GM12892 (cell line): ENCODE results near the gene FAAP100.
A peak's percentile ranks its signal among the peaks of the same experiment; 100 is the strongest.

Source experiments
- DNase-seq: peaks from one replicate; pipeline ENCODE4 v3.0.0; 2011; ENCODE audit not compliant: insufficient read length
- FAIRE-seq: peaks from 2 replicates; lab custom pipeline; 2011; peaks lifted over from hg19 to GRCh38; lab: Jason Lieb, UNC
- POLR2A ChIP-seq: IDR thresholded peaks from 2 replicates; pipeline ENCODE4 v1.6.1; 2011; ENCODE audit warnings: low read depth, low read length, control low read depth
- POLR2AphosphoS5 ChIP-seq: IDR thresholded peaks from 2 replicates; pipeline ENCODE4 v1.6.1; 2011; ENCODE audit warnings: low read depth, low read length, control low read depth
- TAF1 ChIP-seq: IDR thresholded peaks from 2 replicates; pipeline ENCODE4 v1.6.1; 2011; ENCODE audit warnings: low read depth, mild to moderate bottlenecking, control low read depth, low read length, borderline replicate concordance

Gene FAAP100

DNA sequence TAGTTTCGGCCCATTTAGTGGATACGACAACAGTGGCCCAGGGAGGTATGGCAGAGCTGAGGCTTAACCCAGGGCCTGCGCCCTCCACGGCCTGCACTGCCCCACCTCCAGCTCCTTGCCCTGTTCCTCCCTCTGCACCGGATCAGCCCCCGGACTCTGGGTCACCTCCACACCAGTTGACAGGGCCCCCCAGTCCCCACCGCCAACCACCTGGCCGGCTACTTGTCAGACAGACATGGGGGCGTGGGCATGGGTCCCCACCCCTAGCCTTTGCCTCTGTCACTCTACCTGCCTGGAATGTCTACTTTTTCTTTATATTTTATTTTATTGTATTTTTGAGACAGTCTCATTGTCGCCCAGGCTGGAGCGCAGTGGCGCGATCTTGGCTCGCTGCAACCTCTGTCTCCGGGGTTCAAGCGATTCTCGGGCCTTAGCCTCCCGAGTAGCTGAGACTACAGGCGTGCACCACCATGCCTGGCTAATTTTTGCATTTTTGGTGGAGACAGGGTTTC, 36.6 kb downstream of the FAAP100 start:
- no peak for TF ChIP-seq TAF1
- TF ChIP-seq POLR2A, result peak; percentile 30; the same call in 1 of the 2 replicates
- TF ChIP-seq POLR2AphosphoS5, result peak; percentile 57; the same call in 1 of the 2 replicates
- FAIRE-seq (peak; percentile 83), DNase-seq (no peak)

DNA sequence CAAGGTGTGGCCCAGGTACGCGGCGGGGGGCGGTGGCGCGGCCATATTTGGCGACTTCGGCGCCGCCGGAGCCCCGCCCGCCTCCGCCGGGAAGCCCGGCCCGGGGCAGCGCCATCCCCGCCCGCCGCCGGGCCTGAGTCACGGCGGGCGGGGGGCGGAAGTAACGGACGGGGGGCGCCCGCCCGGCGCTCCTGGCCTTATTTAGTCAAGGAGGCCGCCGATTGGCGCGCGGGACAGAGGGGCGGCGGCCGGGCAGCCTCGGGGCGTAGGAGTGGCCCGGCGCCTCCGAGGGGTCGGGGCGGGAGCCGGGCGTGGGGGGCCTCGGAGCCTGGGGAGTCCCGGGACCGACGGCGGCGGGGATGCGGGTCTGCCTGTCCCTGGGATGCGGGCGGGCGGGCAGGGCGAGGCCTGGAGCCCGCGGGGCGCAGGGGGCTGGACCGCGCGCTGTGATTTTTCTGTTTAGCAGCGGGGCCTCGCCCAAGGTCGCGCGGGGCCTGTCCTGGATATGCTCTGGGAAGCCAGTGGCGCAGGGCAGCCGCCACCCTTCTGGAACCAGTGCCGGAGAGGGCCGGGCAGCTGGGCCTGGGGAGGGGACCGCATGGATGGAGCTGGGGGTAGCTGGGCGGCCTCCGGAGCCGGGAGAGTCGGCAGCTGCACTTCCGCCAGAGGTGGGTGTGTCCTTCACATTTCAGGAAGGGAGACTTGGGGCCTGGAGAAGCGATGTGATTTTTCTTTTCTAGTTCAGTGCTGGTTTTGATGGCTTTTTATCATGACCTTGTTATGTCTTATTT, 37.2 kb downstream of the FAAP100 start:
- no peak for DNase-seq
- TF ChIP-seq TAF1, result no peak; the same call in 1 of the 2 replicates
- peak; percentile 85 for TF ChIP-seq POLR2AphosphoS5
- peak; percentile 76; the same call in 1 of the 2 replicates for TF ChIP-seq POLR2A
- peak; percentile 92 for FAIRE-seq

- TF ChIP-seq POLR2AphosphoS5, result no peak
- no peak for TF ChIP-seq TAF1
- TF ChIP-seq POLR2A, result no peak
- no peak for DNase-seq
- FAIRE-seq, result no peak
These were observed 37.7 kb downstream of the FAAP100 start for GRCh38 chr17:81514489-81514738.

GRCh38 chr17:81513753-81514488, 38.2 kb downstream of the FAAP100 start:
- TF ChIP-seq TAF1 (no peak), POLR2A (no peak; the same call in 1 of the 2 replicates), POLR2AphosphoS5 (no peak)
- DNase-seq (no peak), FAIRE-seq (peak; percentile 24)

GRCh38 chr17:81513372-81513752, 38.8 kb downstream of the FAAP100 start:
- TF ChIP-seq POLR2A (peak; percentile 75), TAF1 (no peak; the same call in 1 of the 2 replicates)
- DNase-seq (no peak), FAIRE-seq (no peak)

- DNase-seq (peak; percentile 84), FAIRE-seq (peak; percentile 78)
- TF ChIP-seq POLR2A (peak; percentile 97), TAF1 (peak; percentile 96), POLR2AphosphoS5 (peak; percentile 97)
These were observed 39.4 kb downstream of the FAAP100 start, which contains the start of gene ACTG1 for GRCh38 chr17:81512562-81513371. TSS of gene ACTG1 (minus strand) at chr17:81512799. CDS start at chr17:81512354, 445 bp downstream.

DNA sequence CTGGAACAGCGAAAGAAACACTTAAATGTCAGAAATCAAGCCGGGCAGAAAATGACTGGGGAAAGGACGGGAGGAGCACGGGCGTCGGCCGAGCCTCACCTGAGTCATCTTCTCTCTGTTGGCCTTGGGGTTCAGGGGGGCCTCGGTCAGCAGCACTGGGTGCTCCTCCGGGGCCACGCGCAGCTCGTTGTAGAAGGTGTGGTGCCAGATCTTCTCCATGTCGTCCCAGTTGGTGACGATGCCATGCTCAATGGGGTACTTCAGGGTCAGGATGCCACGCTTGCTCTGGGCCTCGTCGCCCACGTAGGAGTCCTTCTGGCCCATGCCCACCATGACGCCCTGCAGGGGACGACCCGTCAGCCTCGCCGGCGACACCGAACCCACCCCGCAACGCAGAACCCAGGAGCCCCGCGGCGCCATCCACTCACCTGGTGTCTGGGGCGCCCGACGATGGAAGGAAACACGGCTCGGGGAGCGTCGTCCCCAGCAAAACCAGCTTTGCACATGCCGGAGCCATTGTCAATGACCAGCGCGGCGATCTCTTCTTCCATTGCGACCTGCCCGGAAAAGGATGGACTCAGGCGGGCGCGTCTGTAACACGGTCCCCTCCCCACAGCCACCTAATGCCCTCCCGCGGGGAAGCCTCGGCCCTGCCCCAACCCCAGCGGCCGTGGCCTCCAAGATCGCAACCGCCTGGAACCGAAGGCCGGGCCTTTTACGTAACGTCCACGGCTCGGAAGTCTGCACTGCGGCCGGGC, 40.2 kb downstream of the FAAP100 start:
- DNase-seq (no peak), FAIRE-seq (peak; percentile 79)
- no peak for TF ChIP-seq TAF1
- TF ChIP-seq POLR2A, result peak; percentile 78
- TF ChIP-seq POLR2AphosphoS5, result peak; percentile 93

DNA sequence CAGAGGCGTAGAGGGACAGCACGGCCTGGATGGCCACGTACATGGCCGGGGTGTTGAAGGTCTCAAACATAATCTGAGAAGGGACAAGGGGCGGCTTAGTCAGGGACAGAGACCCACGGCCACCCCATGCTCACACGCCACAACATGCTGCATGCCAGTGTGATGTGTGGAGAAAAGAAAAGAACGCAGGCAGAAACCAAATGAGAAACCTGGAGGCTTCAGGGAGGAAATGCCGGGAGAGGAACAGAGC, 40.7 kb downstream of the FAAP100 start:
- no peak for FAIRE-seq
- no peak for DNase-seq
- TF ChIP-seq TAF1, result no peak
- TF ChIP-seq POLR2AphosphoS5, result no peak
- TF ChIP-seq POLR2A, result no peak

DNA sequence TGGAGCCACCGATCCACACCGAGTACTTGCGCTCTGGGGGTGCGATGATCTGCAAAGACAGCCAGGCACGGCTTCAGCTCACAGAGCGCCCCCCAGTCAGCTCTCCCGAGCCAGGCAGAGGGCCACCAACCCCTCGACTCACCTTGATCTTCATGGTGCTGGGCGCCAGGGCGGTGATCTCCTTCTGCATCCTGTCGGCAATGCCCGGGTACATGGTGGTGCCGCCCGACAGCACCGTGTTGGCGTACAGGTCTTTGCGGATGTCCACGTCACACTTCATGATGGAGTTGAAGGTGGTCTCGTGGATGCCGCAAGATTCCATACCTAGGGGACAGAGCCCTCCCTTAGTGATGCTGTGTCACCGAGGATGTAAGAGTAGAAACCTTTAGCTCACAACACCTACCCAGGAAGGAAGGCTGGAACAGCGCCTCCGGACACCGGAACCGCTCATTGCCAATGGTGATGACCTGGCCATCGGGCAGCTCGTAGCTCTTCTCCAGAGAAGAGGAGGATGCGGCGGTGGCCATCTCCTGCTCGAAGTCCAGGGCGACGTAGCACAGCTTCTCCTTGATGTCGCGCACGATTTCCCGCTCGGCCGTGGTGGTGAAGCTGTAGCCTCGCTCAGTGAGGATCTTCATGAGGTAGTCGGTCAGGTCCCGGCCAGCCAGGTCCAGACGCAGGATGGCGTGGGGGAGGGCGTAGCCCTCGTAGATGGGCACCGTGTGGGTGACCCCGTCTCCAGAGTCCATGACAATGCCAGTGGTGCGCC, 41.2 kb downstream of the FAAP100 start:
- FAIRE-seq, result peak; percentile 50
- TF ChIP-seq POLR2AphosphoS5 (peak; percentile 24; the same call in 1 of the 2 replicates), POLR2A (peak; percentile 50), TAF1 (no peak)
- no peak for DNase-seq

- FAIRE-seq (no peak), DNase-seq (no peak)
- TF ChIP-seq TAF1 (no peak), POLR2A (no peak; the same call in 1 of the 2 replicates), POLR2AphosphoS5 (no peak)
These were observed 42.0 kb downstream of the FAAP100 start for GRCh38 chr17:81509972-81510784.
